NCI-H1436 (cell line): ENCODE data around the gene B4GAT1.

Experiments
- DNase-seq: peaks from one replicate; lab custom pipeline; 2025; lab: John Stamatoyannopoulos, UW

The B4GAT1 gene

GRCh38 chr11:66336234-66337102 lies 11.0 kb downstream of the B4GAT1 start, which contains the start of gene RIN1:
TSS of gene RIN1 (minus strand) at chr11:66336434. CDS start at chr11:66336402, 32 bp downstream.
- DNase-seq: no peak

DNA sequence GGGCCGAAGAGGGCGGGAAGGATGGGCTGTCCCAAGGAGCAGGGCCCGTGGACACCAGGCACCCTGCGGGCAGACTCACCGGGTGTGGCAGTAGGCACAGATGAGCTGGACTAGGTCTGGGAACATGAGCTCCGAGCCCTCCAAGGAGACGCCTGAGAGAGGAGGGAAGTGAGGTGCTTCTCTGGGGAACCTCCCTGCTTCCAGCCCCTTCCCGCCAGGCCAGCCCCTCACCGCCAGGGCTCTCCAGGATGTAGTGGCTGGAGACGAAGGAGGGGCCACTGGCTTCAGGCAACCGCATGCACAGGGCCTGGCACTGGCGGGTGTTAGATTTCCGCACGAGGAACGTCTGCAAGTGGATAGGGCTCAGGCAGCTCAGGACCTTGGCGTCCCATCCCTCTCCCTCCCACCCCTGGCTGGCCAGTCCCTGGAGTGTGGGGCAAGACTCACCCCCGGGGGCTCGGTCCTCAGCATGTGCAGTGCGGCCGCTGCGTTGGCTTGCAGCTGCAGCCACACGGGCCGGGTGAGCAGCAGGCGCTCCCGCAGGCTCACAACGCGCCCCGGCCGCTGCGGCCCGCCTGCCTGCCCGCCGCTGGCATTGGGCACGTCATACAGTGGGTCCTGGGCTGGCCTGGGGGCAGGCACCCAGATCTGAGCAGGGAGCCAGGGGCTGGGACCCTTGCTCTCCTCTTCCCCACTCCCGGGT lies 11.7 kb downstream of the B4GAT1 start:
- DNase-seq: no peak

- no peak for DNase-seq
Observed at GRCh38 chr11:66334605-66335442, 12.6 kb downstream of the B4GAT1 start.

DNA sequence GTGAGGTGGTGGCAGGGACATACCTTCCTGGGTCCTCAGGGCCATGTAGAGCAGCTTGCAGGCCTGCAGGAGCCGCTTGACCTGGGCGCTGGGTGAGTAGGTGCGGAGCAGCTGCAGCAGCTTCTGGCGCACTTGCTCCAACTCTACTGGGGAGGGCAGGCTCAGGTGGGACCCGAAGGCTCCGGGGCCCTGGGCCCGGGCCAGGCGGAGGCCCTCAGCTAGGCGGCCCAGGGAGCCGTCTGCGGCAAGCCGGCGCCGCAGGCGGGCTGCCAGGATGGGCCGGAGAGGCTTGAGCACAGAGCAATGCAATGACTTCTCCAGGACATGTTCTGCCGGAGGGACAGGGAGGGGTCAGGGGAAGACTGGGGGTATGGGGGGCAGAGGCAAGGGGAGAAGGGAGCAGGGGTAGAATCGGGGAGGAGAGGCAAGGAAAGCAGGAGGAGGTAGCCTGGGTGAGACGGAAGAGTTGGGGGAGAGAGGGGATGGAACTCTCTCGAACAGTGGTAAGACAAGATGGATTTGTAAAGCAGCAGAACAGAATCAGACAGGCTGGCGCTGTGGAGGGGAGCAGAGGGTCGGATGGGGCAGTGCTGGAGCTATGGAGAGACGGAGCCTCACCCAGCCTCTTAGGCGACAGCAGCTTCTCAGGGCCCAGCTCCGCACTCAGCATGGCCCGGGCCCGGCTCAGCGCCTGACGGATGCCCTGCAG lies 13.4 kb downstream of the B4GAT1 start:
- no peak for DNase-seq

GRCh38 chr11:66333220-66333877 lies 14.1 kb downstream of the B4GAT1 start:
- DNase-seq: no peak

DNA sequence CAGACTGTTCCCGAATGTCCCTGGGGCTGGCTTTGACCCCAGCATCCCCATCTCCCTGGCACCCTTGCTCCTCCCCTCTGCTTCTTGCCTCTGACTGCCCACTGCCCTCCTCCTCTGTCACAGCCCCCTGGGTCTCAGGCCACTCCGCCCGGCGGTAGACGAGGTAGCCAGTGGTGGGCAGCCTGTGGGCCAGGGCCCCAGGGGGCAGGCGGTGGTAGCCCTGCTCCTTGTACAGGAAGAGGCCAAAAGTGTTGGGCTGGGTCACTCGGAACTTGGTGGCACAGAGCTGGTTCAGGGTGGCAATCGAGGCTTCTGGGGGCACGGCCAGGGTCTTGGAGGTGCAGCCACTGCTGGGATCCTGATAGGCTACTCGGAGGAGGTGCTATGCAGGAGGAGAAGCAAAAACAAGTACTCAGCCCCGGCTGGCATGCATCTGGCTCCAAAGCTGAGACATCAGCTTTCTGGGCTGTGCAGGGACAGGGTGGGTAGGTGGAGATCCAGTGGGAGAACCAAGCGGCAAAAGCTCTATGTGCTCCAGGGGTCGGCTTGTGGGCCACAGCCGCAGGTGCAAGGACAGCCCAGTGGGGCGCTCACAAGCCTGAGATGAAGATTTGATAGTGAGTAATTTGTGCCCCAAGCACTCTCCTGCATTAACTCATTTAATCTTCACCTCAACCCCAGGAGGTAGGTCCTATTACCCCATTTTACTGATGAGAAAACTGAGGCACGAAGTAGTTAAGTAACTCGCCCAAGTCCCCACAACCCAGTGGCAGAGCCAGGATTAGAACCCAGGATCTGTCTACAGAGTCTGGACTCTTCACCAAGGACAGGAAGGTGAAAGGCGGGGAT lies 14.8 kb downstream of the B4GAT1 start:
- no peak for DNase-seq

GRCh38 chr11:66331542-66332370 lies 15.7 kb downstream of the B4GAT1 start:
- DNase-seq: no peak

- DNase-seq: no peak
Observed at GRCh38 chr11:66330931-66331330, 16.5 kb downstream of the B4GAT1 start.

DNA sequence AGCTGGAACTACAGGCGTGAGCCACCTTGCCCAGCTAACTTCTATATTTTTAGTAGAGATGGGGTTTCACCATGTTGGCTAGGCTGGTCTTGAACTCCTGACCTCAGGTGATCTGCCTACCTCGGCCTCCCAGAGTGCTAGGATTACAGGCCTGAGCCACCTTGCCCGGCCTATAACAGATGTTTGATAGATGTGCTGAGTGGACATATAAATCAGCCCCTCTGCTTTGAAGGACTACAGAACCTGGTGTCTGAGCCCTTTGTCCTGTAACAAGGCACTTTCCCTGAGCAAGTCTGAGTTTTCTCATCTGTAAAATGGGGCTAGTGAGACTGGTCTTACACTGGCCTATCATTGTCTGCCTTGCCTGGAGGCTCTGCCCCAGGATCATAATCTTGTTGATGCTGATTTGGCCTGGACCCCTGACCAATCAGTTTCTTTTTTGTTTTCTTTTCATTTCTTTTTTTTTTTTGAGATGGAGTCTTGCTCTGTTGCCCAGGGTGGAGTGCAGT lies 18.2 kb downstream of the B4GAT1 start:
- DNase-seq: no peak

- peak; percentile 82 for DNase-seq
Observed at GRCh38 chr11:66328302-66329144, 18.9 kb downstream of the B4GAT1 start.

DNA sequence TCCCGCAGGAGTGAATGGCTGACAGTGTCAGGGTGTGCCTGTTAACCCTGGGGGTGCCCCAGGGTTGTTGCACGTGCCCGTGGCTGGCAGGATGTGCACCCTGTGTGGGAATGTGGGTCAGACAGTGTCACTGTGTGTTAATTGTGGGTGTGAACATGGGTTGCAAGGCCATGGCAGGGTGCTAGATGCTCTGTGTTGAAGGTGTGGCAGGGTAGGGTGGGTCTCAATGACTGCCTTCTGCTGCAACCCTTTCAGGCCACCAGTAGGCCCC lies 19.5 kb downstream of the B4GAT1 start:
- no peak for DNase-seq

DNA sequence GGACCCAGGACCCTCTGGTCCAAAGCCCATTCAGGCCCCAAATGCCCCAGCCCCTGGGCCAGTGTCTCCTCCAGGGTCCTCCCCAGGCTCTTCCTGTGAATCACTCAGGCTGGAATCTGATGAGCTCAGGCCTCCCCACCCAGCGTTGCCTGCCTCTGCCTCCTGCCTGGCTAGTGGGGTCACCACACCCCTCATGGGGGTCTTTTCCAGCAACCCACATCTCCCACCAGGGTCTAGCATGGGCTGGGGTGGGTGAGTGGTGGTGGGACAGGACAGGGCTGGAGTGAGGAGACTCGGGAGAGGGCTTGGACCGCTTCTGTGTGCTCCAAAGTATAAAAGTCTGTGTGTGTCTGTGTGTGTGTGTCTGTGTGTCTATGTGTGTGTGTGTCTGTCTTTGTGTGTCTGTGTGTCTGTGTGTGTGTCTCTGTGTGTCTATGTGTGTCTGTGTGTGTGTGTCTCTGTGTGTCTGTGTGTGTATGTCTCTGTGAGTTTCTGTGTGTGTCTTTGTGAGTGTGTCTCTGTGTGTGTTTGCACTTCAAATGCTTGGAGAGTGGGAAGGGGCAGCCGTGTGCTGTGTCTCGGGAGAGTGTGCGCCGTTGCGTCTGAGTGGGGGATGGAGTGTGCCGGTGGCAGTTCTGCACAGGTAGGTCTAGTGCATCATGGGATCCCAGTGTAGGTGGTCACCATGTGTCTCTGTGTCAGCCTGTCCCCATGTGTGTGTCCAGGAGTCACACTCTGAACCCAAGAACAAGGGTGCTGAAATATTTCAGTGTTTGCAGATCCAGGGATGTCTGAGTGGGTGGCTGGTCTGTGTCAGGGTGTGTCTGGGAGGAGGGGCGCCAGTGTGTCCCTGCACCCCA lies 20.0 kb downstream of the B4GAT1 start:
- DNase-seq: no peak

GRCh38 chr11:66326261-66327111 lies 20.9 kb downstream of the B4GAT1 start:
- no peak for DNase-seq

GRCh38 chr11:66325263-66325671 lies 22.2 kb downstream of the B4GAT1 start:
- no peak for DNase-seq

GRCh38 chr11:66324664-66325063 lies 22.8 kb downstream of the B4GAT1 start:
- DNase-seq: no peak

DNA sequence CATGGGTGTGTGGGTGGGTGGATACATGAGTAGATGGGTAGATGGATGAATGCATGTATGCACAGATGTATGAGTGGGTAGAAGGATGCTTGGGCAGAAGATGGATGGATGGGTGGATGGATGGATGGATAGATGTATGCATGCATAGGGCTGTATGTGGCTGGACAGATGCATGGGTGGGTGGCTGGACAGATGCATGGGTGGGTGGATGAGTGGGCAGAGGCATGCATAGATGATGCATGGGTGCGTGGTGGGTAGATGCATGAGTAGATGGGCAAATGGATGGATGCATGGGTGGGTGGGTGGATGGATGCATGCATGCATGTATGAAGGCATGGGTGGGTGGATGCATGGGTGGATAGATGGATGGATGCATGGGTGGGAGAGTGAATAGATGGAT lies 23.7 kb downstream of the B4GAT1 start:
- no peak for DNase-seq
